Measurements from ENCODE around the gene DDIAS.
"Not testable (repeated sequence)": the region's sequence is repeated elsewhere in the genome, so short reads cannot be mapped to it uniquely, and the experiment has no call there.

The DDIAS gene

GRCh38 chr11:82903843-82904586 lies 2.5 kb downstream of the DDIAS start:
- H3K4me3 ChIP-seq (ENCODE audit: low read depth, low read length) = no peak overlapping the region
- no peak for TF ChIP-seq CTCF (IDR thresholded peaks at IDR 0.05; ENCODE audit: low read depth, low read length, missing control alignments)
- DNase-seq (ENCODE audit: low read depth) = no peak

GRCh38 chr11:82906236-82906635 lies 4.7 kb downstream of the DDIAS start:
- H3K4me3 ChIP-seq (ENCODE audit: low read depth, low read length) = no peak overlapping the region
- TF ChIP-seq CTCF (IDR thresholded peaks at IDR 0.05; ENCODE audit: low read depth, low read length, missing control alignments) = peak; percentile 26
- DNase-seq (ENCODE audit: low read depth) = no peak

- no peak for TF ChIP-seq CTCF (IDR thresholded peaks at IDR 0.05; ENCODE audit: low read depth, low read length, missing control alignments)
- no peak overlapping the region for H3K4me3 ChIP-seq (ENCODE audit: low read depth, low read length)
- no peak for DNase-seq (ENCODE audit: low read depth)
Observed at GRCh38 chr11:82906931-82907330, 5.4 kb downstream of the DDIAS start.

- no peak overlapping the region for H3K4me3 ChIP-seq (ENCODE audit: low read depth, low read length)
- TF ChIP-seq CTCF (IDR thresholded peaks at IDR 0.05; ENCODE audit: low read depth, low read length, missing control alignments) = no peak
- DNase-seq (ENCODE audit: low read depth) = no peak
Observed at GRCh38 chr11:82907371-82907770, 5.8 kb downstream of the DDIAS start.

- DNase-seq (ENCODE audit: low read depth) = no peak
- no peak overlapping the region for H3K4me3 ChIP-seq (ENCODE audit: low read depth, low read length)
- no peak for TF ChIP-seq CTCF (IDR thresholded peaks at IDR 0.05; ENCODE audit: low read depth, low read length, missing control alignments)
Observed at GRCh38 chr11:82908311-82908710, 6.8 kb downstream of the DDIAS start.

GRCh38 chr11:82909015-82909640 lies 7.6 kb downstream of the DDIAS start:
- TF ChIP-seq CTCF (IDR thresholded peaks at IDR 0.05; ENCODE audit: low read depth, low read length, missing control alignments) = no peak
- DNase-seq (ENCODE audit: low read depth) = no peak
- H3K4me3 ChIP-seq (ENCODE audit: low read depth, low read length) = no peak overlapping the region

GRCh38 chr11:82919786-82920185 lies 18.2 kb downstream of the DDIAS start:
- DNase-seq (ENCODE audit: low read depth); H3K4me3 ChIP-seq (ENCODE audit: low read depth, low read length): not testable (repeated sequence)

GRCh38 chr11:82920227-82920626 lies 18.7 kb downstream of the DDIAS start:
- DNase-seq (ENCODE audit: low read depth); H3K4me3 ChIP-seq (ENCODE audit: low read depth, low read length): not testable (repeated sequence)

- H3K4me3 ChIP-seq (ENCODE audit: low read depth, low read length) = not testable (repeated sequence)
Observed at GRCh38 chr11:82922396-82923173, 21.0 kb downstream of the DDIAS start.

More at GRCh38 chr11:82922396-82923173, 21.0 kb downstream of the DDIAS start:
- DNase-seq (ENCODE audit: low read depth) = not testable (repeated sequence)
